H1 (cell line): ENCODE data around the gene RNU7-1. TPM values are rescaled to one million over a fixed set of nuclear protein-coding genes. Genes with fewer than 3 reads are reported as not detected.

ENCODE experiments used
- ASH2L ChIP-seq: fragments of 200-600, 300-600 bp; sonication (generic); IDR thresholded peaks from one replicate; pipeline ENCODE4 v1.7.1; 2017; ENCODE audit warnings: low read length
- BCL11A ChIP-seq, 2 experiments: IDR thresholded peaks; one replicate each; pipeline ENCODE4 v1.6.1; 2011; ENCODE audit warnings: low read depth in 2 of 2, low read length in 2 of 2, mild to moderate bottlenecking in 2 of 2
- CBX5 ChIP-seq: fragments of 300-800, 300-1000 bp; sonication (generic); IDR thresholded peaks from 2 replicates; pipeline ENCODE4 v1.7.1; 2016; ENCODE audit warnings: antibody characterized with exemption, low read length, low read depth
- CEBPB ChIP-seq: IDR thresholded peaks from 2 replicates; pipeline ENCODE4 v1.6.1; 2012; ENCODE audit warnings: low read depth, low read length
- CHD1 ChIP-seq: IDR thresholded peaks from 2 replicates; pipeline ENCODE4 v1.6.1; 2012; ENCODE audit warnings: low read depth, low read length, improper control_type of control experiment
- CHD2 ChIP-seq: IDR thresholded peaks from 2 replicates; pipeline ENCODE4 v1.6.1; 2012; ENCODE audit warnings: low read length, improper control_type of control experiment
- CREB1 ChIP-seq: IDR thresholded peaks from 2 replicates; pipeline ENCODE4 v1.6.1; 2012; ENCODE audit warnings: inconsistent platforms
- EP300 ChIP-seq, 2 experiments: IDR thresholded peaks; 1 replicate in 1 of 2; 2 replicates in 1 of 2; pipeline ENCODE4 v1.6.1; 2011 to 2012; ENCODE audit warnings: low read depth in 2 of 2, low read length in 2 of 2, mild to moderate bottlenecking in 2 of 2, borderline replicate concordance in 1 of 2, inconsistent platforms in 1 of 2, moderate library complexity in 1 of 2
- GABPA ChIP-seq: IDR thresholded peaks from 2 replicates; pipeline ENCODE4 v1.6.1; 2011; ENCODE audit warnings: mild to moderate bottlenecking, low read length, moderate library complexity, borderline replicate concordance; ENCODE audit not compliant: insufficient read depth
- JUN ChIP-seq: IDR thresholded peaks from 2 replicates; pipeline ENCODE4 v1.6.1; 2011; ENCODE audit warnings: low read depth, mild to moderate bottlenecking, improper control_type of control experiment, low read length
- KDM4A ChIP-seq: IDR thresholded peaks from one replicate; pipeline ENCODE4 v1.7.1; 2012; ENCODE audit warnings: low read depth, mild to moderate bottlenecking, moderate library complexity, low read length, inconsistent platforms; ENCODE audit not compliant: severe bottlenecking
- MAFK ChIP-seq: IDR thresholded peaks from 2 replicates; pipeline ENCODE4 v1.6.1; 2012; ENCODE audit warnings: low read depth, mild to moderate bottlenecking, improper control_type of control experiment, low read length
- NRF1 ChIP-seq: IDR thresholded peaks from 2 replicates; pipeline ENCODE4 v1.6.1; 2011; ENCODE audit warnings: mild to moderate bottlenecking, low read depth, low read length, improper control_type of control experiment
- POLR2AphosphoS5 ChIP-seq: IDR thresholded peaks from 2 replicates; pipeline ENCODE4 v1.6.1; 2011; ENCODE audit warnings: low read depth, low read length
- RNF2 ChIP-seq: fragments of 200-900, 300-1000 bp; sonication (generic); IDR thresholded peaks from 2 replicates; pipeline ENCODE4 v1.7.1; 2016; ENCODE audit warnings: borderline replicate concordance, low read depth, mild to moderate bottlenecking, antibody characterized with exemption, low read length; ENCODE audit not compliant: poor library complexity, severe bottlenecking; ENCODE audit errors: missing control alignments
- SAP30 ChIP-seq: fragments of 300-600 bp; sonication (generic); IDR thresholded peaks from 2 replicates; pipeline ENCODE4 v1.7.1; 2012; ENCODE audit warnings: low read length, moderate library complexity, mild to moderate bottlenecking, inconsistent platforms; ENCODE audit not compliant: insufficient read depth, insufficient replicate concordance
- SIX5 ChIP-seq: IDR thresholded peaks from 2 replicates; pipeline ENCODE4 v1.6.1; 2011; ENCODE audit warnings: mild to moderate bottlenecking, low read depth, low read length
- SP1 ChIP-seq: IDR thresholded peaks from 2 replicates; pipeline ENCODE4 v1.6.1; 2011; ENCODE audit warnings: low read depth, low read length
- SP2 ChIP-seq: IDR thresholded peaks from 2 replicates; pipeline ENCODE4 v1.6.1; 2012; ENCODE audit warnings: mild to moderate bottlenecking, low read length, inconsistent platforms
- TAF7 ChIP-seq: optimal IDR thresholded peaks from 2 replicates; pipeline ENCODE3; 2011; ENCODE audit warnings: low read depth, mild to moderate bottlenecking, inconsistent platforms, low read length, moderate library complexity, borderline replicate concordance
- TBP ChIP-seq: IDR thresholded peaks from 2 replicates; pipeline ENCODE4 v1.6.1; 2011; ENCODE audit warnings: low read depth, low read length, improper control_type of control experiment
- YY1 ChIP-seq: IDR thresholded peaks from 2 replicates; pipeline ENCODE4 v1.6.1; 2011; ENCODE audit warnings: low read depth, mild to moderate bottlenecking, low read length
- ZNF274 ChIP-seq: IDR thresholded peaks from 2 replicates; pipeline ENCODE4 v1.7.0; 2012; ENCODE audit warnings: low read length, borderline replicate concordance; ENCODE audit errors: extremely low read depth
- polyA plus RNA-seq, 7 experiments: library from polyadenylated mRNA; depleted of rRNA in 3 of 7; stranded (reverse) in 5 of 7; unstranded in 2 of 7; fragments of >200 nt in 5 of 7; fragments of 200-250 nt in 2 of 7; gene quantifications; 1 replicate in 5 of 7; 2 replicates in 1 of 7; 4 replicates in 1 of 7; pipeline versions ENCODE4 v1.2.1 to v1.2.3, GENCODE V29; 2011 to 2013; ENCODE audit warnings: missing spikeins in 2 of 7, mixed read lengths in 2 of 7
- total RNA-seq: library from RNA; stranded (reverse); fragmentation: NEBNext Ultra II Directional; extraction: Animal tissue kit (Norgen Biotek cat#: 25700); gene quantifications from 2 replicates; pipeline ENCODE4 v1.2.1, GENCODE V29; 2021
- TF ChIP-seq, protein P1 (sequence below): IDR thresholded peaks from 2 replicates; pipeline ENCODE4 v1.6.1; 2011; ENCODE audit warnings: low read depth, mild to moderate bottlenecking, low read length; ENCODE audit not compliant: insufficient read depth

Gene RNU7-1
- total and polyA plus RNA-seq, 2 of the 8 experiments (the other 6 are each of a cell fraction or from before 2014, with no cell fraction given) = not detected

DNA sequence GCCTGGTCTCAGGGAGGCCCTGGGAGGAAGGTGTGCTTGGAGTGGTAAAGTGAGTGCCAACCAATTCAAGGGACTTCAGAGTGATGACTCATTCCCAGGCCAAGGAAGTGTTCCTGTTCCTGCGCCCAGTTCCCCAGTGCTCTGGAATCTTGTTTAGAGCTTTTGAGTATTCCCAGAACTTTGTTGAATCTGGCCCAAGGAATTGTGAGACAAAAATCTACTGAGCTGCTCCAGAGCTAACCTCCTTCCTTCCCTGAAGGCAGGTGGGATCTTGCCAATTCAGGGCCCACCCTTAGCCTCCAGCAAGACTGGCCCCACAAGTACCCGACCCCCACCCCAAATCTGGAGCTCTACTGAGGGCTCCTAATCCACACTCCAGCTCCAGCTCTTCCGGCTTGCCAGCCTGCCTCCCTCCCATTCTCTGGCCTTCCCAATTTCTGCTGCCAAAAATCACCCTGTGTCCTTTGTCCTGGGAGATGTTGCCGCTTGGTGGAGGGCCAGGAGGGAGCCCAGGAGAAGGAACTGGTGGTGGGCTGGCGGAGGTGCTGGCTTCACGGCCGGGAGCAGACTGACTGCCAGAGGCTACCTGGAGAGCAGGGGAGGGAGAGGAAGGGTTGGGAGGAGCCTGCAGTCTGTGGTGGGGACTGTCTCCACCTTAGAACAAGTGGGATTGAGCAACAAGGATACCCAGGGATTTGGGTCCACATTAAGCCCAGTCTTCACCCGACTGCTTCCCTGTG lies 17.9 kb upstream of the RNU7-1 start (continued):
- TF ChIP-seq TAF7 (peak; percentile 31), SP1 (peak; percentile 93), CHD1 (no peak), NRF1 (no peak), CBX5 (no peak), TBP (peak; percentile 59; the same call in 1 of the 2 replicates), SIX5 (no peak), CHD2 (no peak), JUN (no peak), YY1 (0 out of 2 replicates have a peak, but pooled peaks have one; percentile 6), POLR2AphosphoS5 (peak; percentile 68), KDM4A (no peak), ZNF274 (no peak), ASH2L (peak; percentile 38), SP2 (no peak), MAFK (no peak), CEBPB (peak; percentile 78), BCL11A (IDR thresholded peaks at IDR 0.05; ENCODE audit: low read depth in 2 of 2, low read length in 2 of 2) (no peak), CREB1 (no peak), EP300 (IDR thresholded peaks at IDR 0.05; ENCODE audit: borderline replicate concordance in 1 of 2, low read depth in 2 of 2, low read length in 2 of 2) (no peak; a peak in 1 of 3 replicates), GABPA (no peak), RNF2 (no peak), SAP30 (no peak)
- TF ChIP-seq, protein P1, sequence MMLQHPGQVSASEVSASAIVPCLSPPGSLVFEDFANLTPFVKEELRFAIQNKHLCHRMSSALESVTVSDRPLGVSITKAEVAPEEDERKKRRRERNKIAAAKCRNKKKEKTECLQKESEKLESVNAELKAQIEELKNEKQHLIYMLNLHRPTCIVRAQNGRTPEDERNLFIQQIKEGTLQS = no peak
